ENCODE data around the gene PKNOX2.
"Not testable (repeated sequence)": the region's sequence is repeated elsewhere in the genome, so short reads cannot be mapped to it uniquely, and the experiment has no call there.

The PKNOX2 gene

DNA sequence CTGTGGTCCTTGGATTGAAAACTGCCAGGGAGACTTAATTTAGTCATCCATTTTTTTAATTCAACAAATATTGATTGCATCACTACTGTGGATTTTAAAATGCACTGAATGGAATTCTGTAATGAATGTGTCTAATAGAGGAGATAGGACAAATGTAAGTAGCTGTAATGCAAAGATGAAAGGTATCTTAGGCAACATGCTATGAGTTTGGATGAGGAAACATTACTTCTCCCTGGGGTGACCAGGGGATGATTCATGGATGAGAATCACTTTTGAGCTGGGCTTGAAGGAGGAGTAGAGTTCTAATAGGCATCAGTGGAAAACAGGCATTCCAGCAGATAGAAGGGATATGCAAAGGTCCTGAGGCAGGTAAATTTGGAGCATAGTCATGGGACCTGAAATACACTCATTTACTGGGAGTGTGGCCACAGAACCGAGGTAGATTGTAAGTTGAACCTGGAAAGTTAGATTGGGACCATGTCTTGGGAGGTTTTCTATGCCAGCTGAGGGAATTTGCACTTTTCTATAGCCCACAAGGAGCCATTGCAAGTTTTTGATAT is 43.4 kb downstream of the PKNOX2 start:
- DNase-seq (ENCODE audit: low read depth): peak; percentile 52

DNA sequence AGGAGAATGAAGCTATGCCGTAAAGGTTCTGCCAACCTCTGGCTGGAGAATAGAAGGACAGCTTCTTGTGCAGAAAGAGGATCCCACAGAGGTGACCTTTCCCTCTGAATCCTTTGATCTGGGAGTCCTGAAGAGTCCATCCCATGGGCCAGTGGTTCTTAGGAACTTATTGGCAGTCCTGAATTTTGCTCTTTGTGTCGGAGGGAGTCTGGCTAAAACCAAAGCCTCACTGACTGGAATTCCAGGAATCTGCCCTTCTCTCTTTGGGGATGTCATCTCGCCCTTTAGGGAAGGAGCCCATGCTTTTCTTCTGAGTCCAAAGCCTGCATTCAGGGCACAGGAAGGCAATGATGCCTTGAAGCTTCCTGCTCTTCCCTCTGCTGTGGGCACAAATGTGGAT is 45.5 kb downstream of the PKNOX2 start:
- DNase-seq (ENCODE audit: low read depth): no peak

DNA sequence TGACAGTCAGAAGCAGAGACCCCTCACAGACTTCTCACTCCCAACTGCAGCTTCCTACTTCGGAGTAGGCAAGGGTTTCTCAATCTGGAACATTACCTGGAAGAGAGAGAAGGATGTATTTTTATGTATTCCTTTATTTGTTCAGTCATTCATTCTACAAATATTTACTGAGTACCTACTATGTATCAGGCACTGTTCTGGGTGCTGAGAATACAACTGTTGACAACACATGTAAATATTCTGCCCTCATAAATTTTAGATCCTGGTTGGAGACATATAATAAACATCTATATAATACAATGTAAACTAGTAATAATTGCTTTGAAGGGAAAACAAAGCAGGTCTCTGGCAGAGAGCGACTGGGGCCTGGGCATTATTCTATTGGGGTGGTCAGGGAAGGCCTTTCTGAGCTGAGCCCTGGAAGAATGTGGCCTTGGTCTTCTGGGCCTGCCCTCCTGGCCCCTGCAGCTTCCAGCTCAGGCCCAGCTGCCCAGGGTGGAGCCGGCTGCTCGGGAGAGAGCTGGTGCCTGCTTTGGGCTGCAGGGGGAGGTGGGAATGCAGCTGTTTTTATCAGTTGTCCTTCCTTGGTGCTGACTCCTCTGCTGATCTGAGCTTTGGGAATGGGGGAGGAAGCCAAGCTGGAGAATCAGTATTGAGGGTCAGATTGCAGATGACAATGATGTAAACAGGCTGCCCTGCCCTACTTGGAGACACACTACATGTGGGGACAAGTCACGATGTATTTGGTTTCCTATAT is 46.8 kb downstream of the PKNOX2 start:
- no peak for DNase-seq (ENCODE audit: low read depth)

DNA sequence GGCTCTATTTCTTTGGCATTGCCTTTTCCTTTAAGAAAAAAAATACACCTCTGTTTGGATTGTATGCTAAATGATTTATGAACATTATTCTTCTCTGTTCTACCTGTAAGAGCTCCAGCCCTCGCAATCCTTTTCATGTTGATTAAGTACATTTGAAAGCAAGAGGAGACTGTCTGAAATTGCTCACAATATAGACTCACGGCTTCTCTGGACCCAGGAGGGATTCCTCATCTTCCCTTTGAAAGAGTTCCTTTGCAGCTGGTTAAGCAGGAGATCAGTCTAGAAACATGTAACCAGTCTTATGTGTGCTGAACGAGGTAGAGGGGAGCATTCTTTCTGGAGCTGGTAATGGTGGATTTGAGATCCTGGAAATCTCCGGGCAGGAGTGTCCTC is 47.4 kb downstream of the PKNOX2 start:
- DNase-seq (ENCODE audit: low read depth): no peak

DNA sequence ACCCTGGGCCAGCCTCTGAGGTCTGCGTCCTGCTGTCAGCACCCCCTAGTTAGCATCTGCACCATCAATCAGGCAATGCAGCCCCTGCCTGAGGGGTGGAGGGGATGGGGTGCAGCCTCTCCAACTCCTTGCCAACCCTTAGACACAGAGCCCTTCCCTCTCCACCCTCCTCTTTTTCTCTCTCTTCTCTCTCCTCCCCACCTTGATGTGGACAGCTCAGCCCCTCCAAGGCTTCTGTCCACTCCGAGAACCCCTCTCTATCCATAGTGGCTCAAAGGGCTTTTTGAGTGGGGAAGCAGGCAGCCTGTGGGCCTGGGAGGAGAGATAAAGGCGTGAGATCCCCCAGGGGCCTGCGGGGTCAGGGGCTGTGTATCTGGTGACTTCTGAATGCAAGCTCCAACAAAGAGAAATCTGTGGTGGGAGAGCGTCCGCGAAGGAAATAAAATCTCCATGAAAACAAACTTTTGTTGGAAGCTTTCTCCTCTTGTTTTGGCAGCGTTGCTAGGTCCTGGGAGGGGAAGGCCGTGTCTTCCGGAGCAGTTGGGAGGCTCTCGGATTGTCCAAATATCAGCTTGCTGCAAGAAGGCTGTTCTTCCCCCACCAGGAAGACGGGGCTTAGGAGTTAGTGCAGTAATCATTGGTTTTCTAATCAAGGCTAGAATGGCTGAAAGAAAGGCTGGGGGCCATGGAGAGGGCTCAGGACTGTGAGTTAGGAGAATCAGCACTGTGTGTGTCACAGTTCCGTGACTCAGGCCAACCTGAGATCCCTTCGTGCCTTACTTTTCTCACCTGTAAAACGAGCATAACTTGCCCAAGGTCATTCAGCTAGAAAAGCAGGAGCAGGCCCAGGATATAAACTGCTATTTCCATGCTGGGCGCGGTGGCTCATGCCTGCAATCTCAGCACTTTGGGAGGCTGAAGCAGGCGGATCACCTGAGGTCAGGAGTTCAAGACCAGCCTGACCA is 50.3 kb downstream of the PKNOX2 start:
- DNase-seq (ENCODE audit: low read depth): peak; percentile 5

DNA sequence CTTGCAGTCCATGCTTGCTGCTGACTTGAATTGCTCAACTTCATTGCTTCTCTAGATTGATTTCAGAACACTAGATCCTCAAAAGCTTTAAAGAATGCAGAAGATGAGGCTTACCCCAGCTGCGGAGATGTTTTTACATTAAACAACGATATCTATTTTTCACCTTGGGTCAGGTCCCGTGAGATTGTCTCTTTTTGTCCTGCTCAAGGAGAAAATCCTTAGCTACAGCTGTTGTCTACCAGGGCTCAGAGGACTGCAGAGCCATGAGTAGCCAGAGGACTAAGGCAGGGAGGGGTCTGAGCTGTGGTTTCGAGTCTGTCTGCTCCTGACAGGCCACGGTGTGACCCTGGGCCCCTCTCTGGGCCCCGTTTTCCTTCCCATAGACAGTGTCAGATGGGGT is 51.4 kb downstream of the PKNOX2 start:
- no peak for DNase-seq (ENCODE audit: low read depth)

DNA sequence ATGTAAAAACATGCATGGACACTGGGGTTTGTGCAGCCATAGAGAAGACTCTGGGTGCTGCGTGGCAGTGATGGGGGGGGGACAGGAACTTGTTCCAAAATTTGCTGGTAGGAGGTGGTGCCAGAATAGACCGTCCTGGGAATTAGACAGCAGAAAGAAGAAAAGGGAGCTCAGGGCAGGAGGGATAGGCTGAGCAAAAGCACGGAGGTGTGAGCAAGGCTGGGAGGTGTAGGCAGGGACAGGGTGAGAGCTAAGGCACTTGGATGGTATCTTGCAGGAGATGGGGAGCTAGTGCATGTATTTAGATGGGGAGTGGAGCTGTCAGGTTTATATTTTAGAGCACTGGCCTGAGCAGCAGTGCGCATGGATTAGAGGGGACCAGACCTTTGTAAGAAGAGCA is 53.8 kb downstream of the PKNOX2 start:
- no peak for DNase-seq (ENCODE audit: low read depth)

DNA sequence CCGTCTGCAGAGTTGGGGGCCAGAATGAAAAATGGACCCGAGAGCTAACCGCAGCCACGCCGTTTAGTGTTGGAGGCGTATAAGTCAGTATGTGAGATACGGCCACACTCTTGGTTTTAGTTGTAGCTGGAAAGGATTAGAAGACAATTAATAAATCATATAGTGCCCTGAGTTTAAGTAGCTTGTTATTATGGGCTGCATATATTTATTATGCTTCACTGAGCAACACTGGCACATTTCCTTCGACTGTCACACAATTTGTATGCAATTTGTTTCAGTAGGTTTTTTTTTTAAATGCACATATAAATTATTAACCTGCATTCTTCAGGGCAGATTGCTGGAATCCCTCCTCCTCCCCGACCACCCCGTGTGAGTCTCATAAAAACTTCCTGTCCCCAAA is 56.9 kb downstream of the PKNOX2 start:
- DNase-seq (ENCODE audit: low read depth): no peak

DNA sequence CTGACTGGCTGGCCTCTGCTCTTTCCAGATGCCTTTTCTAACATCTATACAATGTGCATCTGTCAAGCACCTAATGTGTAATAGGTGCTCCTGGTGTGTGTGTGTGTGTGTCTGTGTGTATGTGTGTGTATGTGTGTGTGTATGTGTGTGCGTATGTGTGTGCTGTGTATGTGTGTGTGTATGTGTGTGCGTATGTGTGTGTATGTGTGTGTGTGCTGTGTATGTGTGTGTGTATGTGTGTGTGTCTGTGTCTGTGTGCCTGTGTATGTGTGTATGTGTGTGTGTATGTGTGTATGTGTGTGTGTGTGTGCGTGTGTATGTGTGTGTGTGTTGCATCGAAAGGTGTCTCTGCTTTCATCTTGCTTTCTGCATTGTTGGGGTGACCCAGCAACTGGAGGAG is 57.9 kb downstream of the PKNOX2 start:
- DNase-seq (ENCODE audit: low read depth): no peak

GRCh38 chr11:125223161-125223560 is 58.6 kb downstream of the PKNOX2 start:
- DNase-seq (ENCODE audit: low read depth): not testable (repeated sequence)

GRCh38 chr11:125223901-125224361 is 59.4 kb downstream of the PKNOX2 start:
- no peak for DNase-seq (ENCODE audit: low read depth)

GRCh38 chr11:125224391-125225021 is 60.0 kb downstream of the PKNOX2 start:
- DNase-seq (ENCODE audit: low read depth): peak; percentile 16

DNA sequence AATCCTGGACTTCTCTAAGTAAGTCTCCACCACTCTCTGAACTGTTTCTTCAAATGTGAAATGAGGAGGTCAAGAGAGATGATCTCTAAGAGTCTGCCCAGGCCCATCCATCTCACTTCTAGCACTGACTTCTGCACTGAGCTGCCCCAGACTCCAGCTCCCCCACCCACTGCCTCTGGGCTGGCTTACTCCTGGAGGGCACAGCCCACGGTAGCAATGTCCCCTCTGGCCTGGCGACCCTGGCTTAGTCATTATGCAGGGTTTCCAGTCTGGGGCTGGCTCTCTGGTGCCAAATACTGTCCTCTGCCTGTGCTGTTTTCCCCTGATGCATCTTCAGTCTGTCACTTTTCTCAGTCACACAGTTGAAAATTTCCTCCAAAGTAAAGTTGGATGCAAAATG is 60.9 kb downstream of the PKNOX2 start:
- DNase-seq (ENCODE audit: low read depth): no peak

GRCh38 chr11:125226031-125226430 is 61.5 kb downstream of the PKNOX2 start:
- DNase-seq (ENCODE audit: low read depth): no peak

GRCh38 chr11:125226706-125227105 is 62.2 kb downstream of the PKNOX2 start:
- DNase-seq (ENCODE audit: low read depth): no peak

DNA sequence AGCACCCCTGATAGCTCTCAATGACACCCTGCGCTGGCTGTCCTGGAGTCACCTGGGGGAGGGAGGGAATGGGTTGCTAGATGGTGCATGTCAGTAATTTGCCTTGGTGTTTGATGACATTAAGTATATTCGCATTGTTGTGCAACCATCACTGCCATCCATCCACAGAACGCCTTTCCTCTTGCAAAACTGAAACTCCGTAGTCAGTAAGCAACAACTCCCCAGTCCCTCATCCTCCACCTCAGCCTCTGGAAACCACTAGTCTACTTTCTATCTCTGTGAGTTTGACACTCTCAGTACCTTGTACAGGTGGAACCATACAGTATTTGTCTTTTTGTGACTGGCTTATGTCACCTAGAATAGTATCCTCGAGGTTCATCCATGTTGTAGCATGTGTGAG is 62.6 kb downstream of the PKNOX2 start:
- DNase-seq (ENCODE audit: low read depth): no peak

GRCh38 chr11:125228445-125228844 is 63.9 kb downstream of the PKNOX2 start:
- no peak for DNase-seq (ENCODE audit: low read depth)

DNA sequence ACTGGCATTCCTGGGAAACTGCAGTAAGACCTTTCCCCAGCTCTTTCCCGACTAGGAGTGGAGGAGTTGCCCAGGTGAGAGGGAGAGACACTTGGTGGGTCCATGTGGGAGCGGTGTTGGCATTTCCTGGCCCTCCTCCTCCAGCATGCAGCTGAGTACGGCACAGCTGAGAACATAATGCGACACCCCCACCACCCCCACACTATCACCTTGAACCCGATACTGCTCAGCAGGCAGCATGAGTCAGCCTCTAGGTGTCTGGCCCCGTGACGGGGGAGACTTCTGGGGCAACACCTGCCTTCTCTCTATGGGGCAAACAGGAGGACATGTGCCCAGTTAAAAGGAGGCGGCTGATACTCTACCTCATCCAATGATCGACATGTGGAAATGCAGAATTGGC is 64.4 kb downstream of the PKNOX2 start:
- DNase-seq (ENCODE audit: low read depth): no peak

- DNase-seq (ENCODE audit: low read depth): no peak
Measured at GRCh38 chr11:125229916-125230315, 65.4 kb downstream of the PKNOX2 start.

DNA sequence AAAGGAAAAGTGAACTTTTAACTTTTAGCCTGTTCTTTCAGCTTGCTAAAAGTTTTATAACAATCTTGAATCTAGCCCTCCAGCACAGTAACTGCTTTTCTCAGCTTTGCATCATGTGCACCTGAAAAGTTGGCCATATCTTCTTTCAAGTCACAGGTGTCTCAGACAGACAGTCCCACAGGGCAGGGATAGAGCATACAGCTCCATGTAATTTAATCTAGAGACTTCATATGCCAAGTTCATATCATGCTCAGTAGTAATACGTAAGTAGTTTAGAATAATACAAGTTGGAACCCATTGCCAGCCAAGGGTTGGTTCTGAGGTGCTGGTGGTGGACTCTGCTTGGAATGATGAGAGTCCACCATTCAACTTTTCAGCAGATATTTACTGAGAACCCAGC is 68.6 kb downstream of the PKNOX2 start:
- no peak for DNase-seq (ENCODE audit: low read depth)

GRCh38 chr11:125233736-125234275 is 69.3 kb downstream of the PKNOX2 start:
- DNase-seq (ENCODE audit: low read depth): no peak

- DNase-seq (ENCODE audit: low read depth): no peak
Measured at GRCh38 chr11:125235071-125235471, 70.5 kb downstream of the PKNOX2 start.

All from stromal cell of bone marrow (primary cell).